Measurements from ENCODE around the gene ADAMTS6.

DNA sequence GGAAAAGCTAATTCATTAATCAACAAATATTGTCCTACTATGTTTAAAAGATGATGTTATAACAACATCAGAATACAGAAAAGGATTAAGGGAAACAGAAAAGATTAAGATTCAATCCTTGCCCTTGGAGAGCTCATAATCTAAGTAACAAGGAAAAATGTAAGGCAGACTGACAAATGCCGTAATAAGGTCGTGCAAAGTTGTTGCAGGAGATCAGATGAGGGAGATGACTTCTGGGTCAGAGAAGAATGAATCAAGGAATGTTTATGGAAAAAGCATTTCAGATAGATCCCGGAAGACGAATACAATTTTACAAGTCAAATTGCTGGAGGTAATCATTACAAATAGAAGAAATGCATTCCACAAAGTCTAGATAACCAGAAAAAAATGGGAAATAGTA, 6.4 kb downstream of the ADAMTS6 start:
- TF ChIP-seq, protein P1, sequence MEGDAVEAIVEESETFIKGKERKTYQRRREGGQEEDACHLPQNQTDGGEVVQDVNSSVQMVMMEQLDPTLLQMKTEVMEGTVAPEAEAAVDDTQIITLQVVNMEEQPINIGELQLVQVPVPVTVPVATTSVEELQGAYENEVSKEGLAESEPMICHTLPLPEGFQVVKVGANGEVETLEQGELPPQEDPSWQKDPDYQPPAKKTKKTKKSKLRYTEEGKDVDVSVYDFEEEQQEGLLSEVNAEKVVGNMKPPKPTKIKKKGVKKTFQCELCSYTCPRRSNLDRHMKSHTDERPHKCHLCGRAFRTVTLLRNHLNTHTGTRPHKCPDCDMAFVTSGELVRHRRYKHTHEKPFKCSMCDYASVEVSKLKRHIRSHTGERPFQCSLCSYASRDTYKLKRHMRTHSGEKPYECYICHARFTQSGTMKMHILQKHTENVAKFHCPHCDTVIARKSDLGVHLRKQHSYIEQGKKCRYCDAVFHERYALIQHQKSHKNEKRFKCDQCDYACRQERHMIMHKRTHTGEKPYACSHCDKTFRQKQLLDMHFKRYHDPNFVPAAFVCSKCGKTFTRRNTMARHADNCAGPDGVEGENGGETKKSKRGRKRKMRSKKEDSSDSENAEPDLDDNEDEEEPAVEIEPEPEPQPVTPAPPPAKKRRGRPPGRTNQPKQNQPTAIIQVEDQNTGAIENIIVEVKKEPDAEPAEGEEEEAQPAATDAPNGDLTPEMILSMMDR (IDR thresholded peaks at IDR 0.05) = no peak
- TF ChIP-seq ZFX (IDR thresholded peaks at IDR 0.05; ENCODE audit: borderline replicate concordance) = no peak

All from 22Rv1 (cell line).